ENCODE measurements around the gene EXOSC2.

The EXOSC2 gene

GRCh38 chr9:130728721-130729120, 35.1 kb downstream of the EXOSC2 start:
- no peaks in the 10 kb centered on the region for H3K27me3 ChIP-seq (replicated peaks; ENCODE audit: insufficient read depth, low read length)
- H3K27ac ChIP-seq (ENCODE audit: low read length), result no peak overlapping the region
- no peaks in the 10 kb centered on the region for H3K4me1 ChIP-seq (ENCODE audit: low read length)
- H3K36me3 ChIP-seq (replicated peaks; ENCODE audit: insufficient read depth, low read length), result no peaks in the 10 kb centered on the region
- no peaks in the 10 kb centered on the region for H3K9me2 ChIP-seq (replicated peaks; ENCODE audit: insufficient read depth, low read length)
- no peaks in the 10 kb centered on the region for H3F3A ChIP-seq (ENCODE audit: insufficient read depth, low read length)
- H2AFZ ChIP-seq (ENCODE audit: low read length), result no peak overlapping the region
- H3K79me2 ChIP-seq (ENCODE audit: low read length), result no peaks in the 10 kb centered on the region
- no peak overlapping the region for H3K4me2 ChIP-seq (ENCODE audit: low read depth, low read length)
- H3K9me3 ChIP-seq (replicated peaks; ENCODE audit: insufficient read depth, low read length), result no peaks in the 10 kb centered on the region
- H4K20me1 ChIP-seq (ENCODE audit: insufficient read depth, low read length), result no peaks in the 10 kb centered on the region
- H3K4me3 ChIP-seq (ENCODE audit: low read length), result no peak overlapping the region
- TF ChIP-seq CTCF (IDR thresholded peaks at IDR 0.05; ENCODE audit: low read length) (no peak), EZH2 (optimal IDR thresholded peaks at IDR 0.05; ENCODE audit: low read depth, low read length) (no peak), EZH2phosphoT487 (IDR thresholded peaks at IDR 0.05; ENCODE audit: low read length) (no peak)
- no peak overlapping the region for H3K9ac ChIP-seq (ENCODE audit: low read length)
- DNase-seq, result no peak

- H3K9me2 ChIP-seq (replicated peaks; ENCODE audit: insufficient read depth, low read length), result no peaks in the 10 kb centered on the region
- H3K27me3 ChIP-seq (replicated peaks; ENCODE audit: insufficient read depth, low read length), result no peaks in the 10 kb centered on the region
- H3K4me3 ChIP-seq (ENCODE audit: low read length), result no peak overlapping the region
- no peaks in the 10 kb centered on the region for H3K79me2 ChIP-seq (ENCODE audit: low read length)
- H2AFZ ChIP-seq (ENCODE audit: low read length), result no peak overlapping the region
- H3K4me1 ChIP-seq (ENCODE audit: low read length), result no peaks in the 10 kb centered on the region
- H3K9ac ChIP-seq (ENCODE audit: low read length), result no peak overlapping the region
- DNase-seq, result no peak
- H4K20me1 ChIP-seq (ENCODE audit: insufficient read depth, low read length), result no peaks in the 10 kb centered on the region
- no peaks in the 10 kb centered on the region for H3K36me3 ChIP-seq (replicated peaks; ENCODE audit: insufficient read depth, low read length)
- no peak overlapping the region for H3K27ac ChIP-seq (ENCODE audit: low read length)
- no peaks in the 10 kb centered on the region for H3K9me3 ChIP-seq (replicated peaks; ENCODE audit: insufficient read depth, low read length)
- H3K4me2 ChIP-seq (ENCODE audit: low read depth, low read length), result no peak overlapping the region
- TF ChIP-seq EZH2 (optimal IDR thresholded peaks at IDR 0.05; ENCODE audit: low read depth, low read length) (no peak), CTCF (IDR thresholded peaks at IDR 0.05; ENCODE audit: low read length) (no peak), EZH2phosphoT487 (IDR thresholded peaks at IDR 0.05; ENCODE audit: low read length) (no peak)
- no peaks in the 10 kb centered on the region for H3F3A ChIP-seq (ENCODE audit: insufficient read depth, low read length)
Measured at GRCh38 chr9:130729145-130729544, 35.6 kb downstream of the EXOSC2 start.

- Histone ChIP-seq H4K20me1 (ENCODE audit: insufficient read depth, low read length) (no peaks in the 10 kb centered on the region), H3K4me2 (ENCODE audit: low read depth, low read length) (no peak overlapping the region), H3K36me3 (replicated peaks; ENCODE audit: insufficient read depth, low read length) (no peaks in the 10 kb centered on the region), H3K27ac (ENCODE audit: low read length) (no peak overlapping the region), H3K4me3 (ENCODE audit: low read length) (no peak overlapping the region), H2AFZ (ENCODE audit: low read length) (no peak overlapping the region), H3K27me3 (replicated peaks; ENCODE audit: insufficient read depth, low read length) (no peaks in the 10 kb centered on the region), H3K79me2 (ENCODE audit: low read length) (no peaks in the 10 kb centered on the region), H3K4me1 (ENCODE audit: low read length) (no peaks in the 10 kb centered on the region), H3K9ac (ENCODE audit: low read length) (no peak overlapping the region), H3K9me3 (replicated peaks; ENCODE audit: insufficient read depth, low read length) (no peaks in the 10 kb centered on the region), H3K9me2 (replicated peaks; ENCODE audit: insufficient read depth, low read length) (no peaks in the 10 kb centered on the region), H3F3A (ENCODE audit: insufficient read depth, low read length) (no peaks in the 10 kb centered on the region)
- no peak for DNase-seq
- TF ChIP-seq CTCF (IDR thresholded peaks at IDR 0.05; ENCODE audit: low read length), result no peak
- TF ChIP-seq EZH2phosphoT487 (IDR thresholded peaks at IDR 0.05; ENCODE audit: low read length), result no peak
- TF ChIP-seq EZH2 (optimal IDR thresholded peaks at IDR 0.05; ENCODE audit: low read depth, low read length), result no peak
Measured at GRCh38 chr9:130731355-130731754, 37.8 kb downstream of the EXOSC2 start.

Data from MM.1S (cell line).